ENCODE data around the gene HIKESHI. TPM values are rescaled to one million over a fixed set of nuclear protein-coding genes. Genes with fewer than 3 reads are reported as not detected.

The HIKESHI gene
- total RNA-seq, 2 donors from 2014 or later = 29.4 to 38.9 TPM

DNA sequence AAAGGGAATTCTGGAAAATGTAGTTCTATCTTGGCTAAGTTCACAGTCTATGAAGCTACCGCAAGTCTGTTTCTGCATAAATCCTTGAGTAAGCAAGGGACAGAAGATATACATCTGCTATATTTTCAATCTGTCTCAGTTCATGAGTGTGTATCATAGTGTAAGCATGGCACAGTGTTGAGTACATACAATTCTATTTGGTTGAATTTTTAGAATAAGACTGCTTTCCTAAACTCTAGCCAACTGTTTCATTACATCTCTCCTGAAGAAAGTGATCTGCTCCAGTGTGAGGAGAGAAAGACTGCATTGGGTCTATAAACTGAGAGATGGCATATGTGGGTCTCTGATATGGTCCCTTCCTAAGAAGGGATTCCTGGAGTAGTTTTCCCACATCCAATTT is 70.0 kb downstream of the HIKESHI start:
- 76% methylated on average over 1 of the region's 1 CpG for WGBS
- H3K4me1 ChIP-seq (replicated peaks) = no peaks in the 10 kb centered on the region
- H3K36me3 ChIP-seq = no peaks in the 10 kb centered on the region
- TF ChIP-seq POLR2A (IDR thresholded peaks at IDR 0.05) (no peak), POLR2AphosphoS5 (IDR thresholded peaks at IDR 0.05) (no peak)
- TF ChIP-seq, protein P1, sequence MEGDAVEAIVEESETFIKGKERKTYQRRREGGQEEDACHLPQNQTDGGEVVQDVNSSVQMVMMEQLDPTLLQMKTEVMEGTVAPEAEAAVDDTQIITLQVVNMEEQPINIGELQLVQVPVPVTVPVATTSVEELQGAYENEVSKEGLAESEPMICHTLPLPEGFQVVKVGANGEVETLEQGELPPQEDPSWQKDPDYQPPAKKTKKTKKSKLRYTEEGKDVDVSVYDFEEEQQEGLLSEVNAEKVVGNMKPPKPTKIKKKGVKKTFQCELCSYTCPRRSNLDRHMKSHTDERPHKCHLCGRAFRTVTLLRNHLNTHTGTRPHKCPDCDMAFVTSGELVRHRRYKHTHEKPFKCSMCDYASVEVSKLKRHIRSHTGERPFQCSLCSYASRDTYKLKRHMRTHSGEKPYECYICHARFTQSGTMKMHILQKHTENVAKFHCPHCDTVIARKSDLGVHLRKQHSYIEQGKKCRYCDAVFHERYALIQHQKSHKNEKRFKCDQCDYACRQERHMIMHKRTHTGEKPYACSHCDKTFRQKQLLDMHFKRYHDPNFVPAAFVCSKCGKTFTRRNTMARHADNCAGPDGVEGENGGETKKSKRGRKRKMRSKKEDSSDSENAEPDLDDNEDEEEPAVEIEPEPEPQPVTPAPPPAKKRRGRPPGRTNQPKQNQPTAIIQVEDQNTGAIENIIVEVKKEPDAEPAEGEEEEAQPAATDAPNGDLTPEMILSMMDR (IDR thresholded peaks at IDR 0.05) = no peak
- H3K27ac ChIP-seq = no peak overlapping the region
- intact Hi-C loops (cut with DNase I) = no loop called here
- DNase-seq (ENCODE audit: low spot score) = no peak
- no peaks in the 10 kb centered on the region for H3K9me3 ChIP-seq
- H3K4me3 ChIP-seq = no peak overlapping the region
- H3K27me3 ChIP-seq (replicated peaks; ENCODE audit: insufficient read depth) = no peaks in the 10 kb centered on the region

DNA sequence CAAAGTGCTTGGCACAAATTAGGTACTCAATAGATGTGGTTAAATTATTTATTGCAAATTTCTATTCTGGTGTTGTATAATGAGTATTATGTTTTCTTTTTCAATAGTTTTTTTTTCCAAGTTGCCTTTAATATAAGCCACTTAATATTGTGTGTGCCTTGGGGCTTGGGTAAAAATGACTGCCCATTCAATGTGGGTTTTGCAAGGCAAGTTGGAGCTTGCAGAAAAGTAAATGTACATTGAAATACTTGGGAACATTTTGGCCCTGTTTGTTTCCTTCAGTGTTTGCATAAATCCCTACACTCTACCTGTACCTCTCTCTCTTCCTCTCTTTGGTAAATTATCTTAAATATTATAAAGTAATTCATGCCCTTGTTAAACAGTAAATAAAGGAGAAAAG is 70.5 kb downstream of the HIKESHI start:
- DNase-seq (ENCODE audit: low spot score) = peak; percentile 16

DNA sequence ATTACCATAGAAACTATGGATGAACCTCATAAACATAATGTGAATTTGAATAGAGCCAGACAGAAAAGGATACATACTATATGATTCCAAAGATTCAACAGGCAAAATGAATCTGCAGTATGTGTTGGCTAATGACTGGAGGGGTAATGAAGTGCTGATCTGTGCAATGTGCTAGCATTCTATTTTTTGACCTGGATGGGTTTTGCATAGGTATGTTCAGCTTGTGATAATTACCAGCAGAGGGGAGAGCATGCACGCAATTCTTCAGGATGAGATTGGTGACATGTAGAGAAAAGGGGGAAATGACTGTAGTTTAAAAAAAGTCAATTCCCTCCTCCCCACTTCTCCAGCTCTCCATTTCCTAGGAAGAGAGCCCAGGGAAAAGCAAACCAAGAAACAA is 72.0 kb downstream of the HIKESHI start:
- Histone ChIP-seq H3K9me3 (no peaks in the 10 kb centered on the region), H3K4me3 (no peak overlapping the region), H3K36me3 (no peaks in the 10 kb centered on the region), H3K27me3 (replicated peaks; ENCODE audit: insufficient read depth) (no peaks in the 10 kb centered on the region), H3K27ac (no peak overlapping the region), H3K4me1 (replicated peaks) (no peaks in the 10 kb centered on the region)
- no peak for DNase-seq (ENCODE audit: low spot score)
- 75% methylated on average over 1 of the region's 1 CpG for WGBS
- intact Hi-C loops (cut with DNase I) = no loop called here
- TF ChIP-seq, protein P1 (IDR thresholded peaks at IDR 0.05) = no peak
- TF ChIP-seq POLR2A (IDR thresholded peaks at IDR 0.05) (no peak), POLR2AphosphoS5 (IDR thresholded peaks at IDR 0.05) (no peak)

More for the DNA sequence above, 70.5 kb downstream of the HIKESHI start:
- Histone ChIP-seq H3K4me1 (replicated peaks) (no peaks in the 10 kb centered on the region), H3K4me3 (no peak overlapping the region), H3K27me3 (replicated peaks; ENCODE audit: insufficient read depth) (no peaks in the 10 kb centered on the region), H3K27ac (no peak overlapping the region), H3K36me3 (no peaks in the 10 kb centered on the region), H3K9me3 (no peaks in the 10 kb centered on the region)
- no peak for TF ChIP-seq POLR2A (IDR thresholded peaks at IDR 0.05)
- no peak for TF ChIP-seq POLR2AphosphoS5 (IDR thresholded peaks at IDR 0.05)
- TF ChIP-seq, protein P1 (IDR thresholded peaks at IDR 0.05) = no peak
- intact Hi-C loops (cut with DNase I) = no loop called here

DNA sequence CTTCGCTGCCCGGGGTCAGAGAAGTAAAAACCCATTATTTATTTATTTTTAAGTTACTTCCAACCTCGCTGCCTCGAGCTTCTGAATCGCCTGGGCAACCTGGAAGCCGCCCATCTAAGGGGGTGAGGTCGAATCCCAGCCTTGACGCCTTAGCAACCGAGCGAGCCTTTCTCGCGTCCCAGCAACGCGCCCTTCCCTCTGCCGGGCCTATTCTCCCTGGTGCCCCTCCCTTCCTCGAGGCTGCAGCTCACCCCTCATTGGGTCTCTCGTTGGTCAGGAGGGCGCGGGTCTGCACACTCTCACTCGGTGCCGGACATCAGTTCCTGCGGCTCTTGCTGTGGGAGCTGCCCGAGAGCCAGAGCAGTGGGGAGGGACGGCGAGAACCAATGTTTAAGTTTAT is 72.5 kb downstream of the HIKESHI start, which contains the start of gene CCDC81:
Gene CCDC81, plus strand, starts transcription at position 302 of the 400 bp plus-strand sequence. CDS start 277 bp downstream, outside the sequence.
- Histone ChIP-seq H3K9me3 (no peaks in the 10 kb centered on the region), H3K4me3 (no peak within 1 kb of the TSS), H3K27ac (no peak within 1 kb of the TSS), H3K36me3 (no peaks in the 10 kb centered on the region), H3K27me3 (replicated peaks; ENCODE audit: insufficient read depth) (no peaks in the 10 kb centered on the region), H3K4me1 (replicated peaks) (no peaks in the 10 kb centered on the region)
- WGBS = 24% methylated on average over 25 of the region's 25 CpGs
- intact Hi-C loops (cut with DNase I) = no loop called here
- TF ChIP-seq, protein P1 (IDR thresholded peaks at IDR 0.05) = no peak
- TF ChIP-seq POLR2AphosphoS5 (IDR thresholded peaks at IDR 0.05) (no peak), POLR2A (IDR thresholded peaks at IDR 0.05) (no peak)
- no peak for DNase-seq (ENCODE audit: low spot score)

DNA sequence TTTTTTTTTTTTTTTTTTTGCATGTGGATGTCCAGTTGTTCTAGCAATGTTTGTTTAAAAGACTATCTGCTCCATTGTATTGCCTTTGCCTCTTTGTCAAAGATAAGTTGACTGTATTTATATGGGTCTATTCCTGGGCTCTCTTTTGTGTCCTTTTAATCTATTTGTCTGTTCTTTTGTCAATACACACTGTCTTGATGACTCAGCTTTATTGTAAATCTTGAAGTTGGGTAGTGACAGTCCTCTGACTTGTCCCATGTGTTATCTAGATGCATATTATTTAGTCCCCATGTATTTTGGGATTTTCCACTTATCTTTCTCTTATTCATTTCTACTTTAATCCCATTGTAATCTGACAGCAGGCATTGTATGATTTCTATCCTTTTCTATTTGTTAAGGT is 75.9 kb downstream of the HIKESHI start:
- no peak for TF ChIP-seq POLR2A (IDR thresholded peaks at IDR 0.05)
- no peak for TF ChIP-seq POLR2AphosphoS5 (IDR thresholded peaks at IDR 0.05)
- TF ChIP-seq, protein P1 (IDR thresholded peaks at IDR 0.05) = no peak
- H3K4me1 ChIP-seq (replicated peaks) = no peaks in the 10 kb centered on the region
- no peak overlapping the region for H3K27ac ChIP-seq
- intact Hi-C loops (cut with DNase I) = no loop called here
- no peaks in the 10 kb centered on the region for H3K36me3 ChIP-seq
- H3K27me3 ChIP-seq (replicated peaks; ENCODE audit: insufficient read depth) = no peaks in the 10 kb centered on the region
- H3K4me3 ChIP-seq = no peak overlapping the region
- H3K9me3 ChIP-seq = no peaks in the 10 kb centered on the region
- no peak for DNase-seq (ENCODE audit: low spot score)

Measured in prostate gland (tissue), 2 donors.